Measurements from ENCODE around the gene CACNB1.

Gene CACNB1

DNA sequence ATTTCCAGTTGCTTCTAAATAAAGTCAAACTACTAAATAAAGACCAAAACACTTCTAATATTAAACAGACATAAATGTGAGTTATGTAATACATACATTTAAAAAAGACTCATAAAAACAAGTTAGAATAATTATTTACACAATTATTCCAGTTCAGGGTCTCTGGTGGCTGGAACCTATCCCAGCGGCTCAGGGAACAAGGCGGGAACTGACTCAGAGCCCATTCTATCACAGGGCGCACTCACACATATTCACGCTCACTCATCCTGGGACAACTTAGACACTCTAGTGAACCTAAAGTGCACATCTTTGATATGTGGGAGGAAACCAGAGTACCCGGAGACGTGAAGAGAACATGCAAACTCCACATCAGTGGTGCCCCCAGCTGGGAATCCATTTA is 71.0 kb downstream of the CACNB1 start:
- Histone ChIP-seq H3K4me1 (ENCODE audit: low read length) (no peaks in the 10 kb centered on the region), H3K9me3 (replicated peaks; ENCODE audit: insufficient read depth, low read length) (no peaks in the 10 kb centered on the region), H2AFZ (ENCODE audit: low read length) (no peak overlapping the region), H3K27me3 (replicated peaks; ENCODE audit: insufficient read depth, low read length) (no peaks in the 10 kb centered on the region), H4K20me1 (ENCODE audit: insufficient read depth, low read length) (no peaks in the 10 kb centered on the region), H3K9ac (ENCODE audit: low read length) (no peak overlapping the region), H3K36me3 (replicated peaks; ENCODE audit: insufficient read depth, low read length) (no peaks in the 10 kb centered on the region), H3K27ac (ENCODE audit: low read length) (no peak overlapping the region), H3K4me2 (ENCODE audit: low read depth, low read length) (no peak overlapping the region), H3K79me2 (ENCODE audit: low read length) (no peaks in the 10 kb centered on the region), H3K4me3 (ENCODE audit: low read length) (no peak overlapping the region), H3K9me2 (replicated peaks; ENCODE audit: insufficient read depth, low read length) (no peaks in the 10 kb centered on the region), H3F3A (ENCODE audit: insufficient read depth, low read length) (no peaks in the 10 kb centered on the region)
- TF ChIP-seq, protein P1, sequence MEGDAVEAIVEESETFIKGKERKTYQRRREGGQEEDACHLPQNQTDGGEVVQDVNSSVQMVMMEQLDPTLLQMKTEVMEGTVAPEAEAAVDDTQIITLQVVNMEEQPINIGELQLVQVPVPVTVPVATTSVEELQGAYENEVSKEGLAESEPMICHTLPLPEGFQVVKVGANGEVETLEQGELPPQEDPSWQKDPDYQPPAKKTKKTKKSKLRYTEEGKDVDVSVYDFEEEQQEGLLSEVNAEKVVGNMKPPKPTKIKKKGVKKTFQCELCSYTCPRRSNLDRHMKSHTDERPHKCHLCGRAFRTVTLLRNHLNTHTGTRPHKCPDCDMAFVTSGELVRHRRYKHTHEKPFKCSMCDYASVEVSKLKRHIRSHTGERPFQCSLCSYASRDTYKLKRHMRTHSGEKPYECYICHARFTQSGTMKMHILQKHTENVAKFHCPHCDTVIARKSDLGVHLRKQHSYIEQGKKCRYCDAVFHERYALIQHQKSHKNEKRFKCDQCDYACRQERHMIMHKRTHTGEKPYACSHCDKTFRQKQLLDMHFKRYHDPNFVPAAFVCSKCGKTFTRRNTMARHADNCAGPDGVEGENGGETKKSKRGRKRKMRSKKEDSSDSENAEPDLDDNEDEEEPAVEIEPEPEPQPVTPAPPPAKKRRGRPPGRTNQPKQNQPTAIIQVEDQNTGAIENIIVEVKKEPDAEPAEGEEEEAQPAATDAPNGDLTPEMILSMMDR (IDR thresholded peaks at IDR 0.05; ENCODE audit: low read length) = no peak
- TF ChIP-seq EZH2 (optimal IDR thresholded peaks at IDR 0.05; ENCODE audit: low read depth, low read length) = no peak
- TF ChIP-seq EZH2phosphoT487 (IDR thresholded peaks at IDR 0.05; ENCODE audit: low read length) = no peak
- no peak for DNase-seq

DNA sequence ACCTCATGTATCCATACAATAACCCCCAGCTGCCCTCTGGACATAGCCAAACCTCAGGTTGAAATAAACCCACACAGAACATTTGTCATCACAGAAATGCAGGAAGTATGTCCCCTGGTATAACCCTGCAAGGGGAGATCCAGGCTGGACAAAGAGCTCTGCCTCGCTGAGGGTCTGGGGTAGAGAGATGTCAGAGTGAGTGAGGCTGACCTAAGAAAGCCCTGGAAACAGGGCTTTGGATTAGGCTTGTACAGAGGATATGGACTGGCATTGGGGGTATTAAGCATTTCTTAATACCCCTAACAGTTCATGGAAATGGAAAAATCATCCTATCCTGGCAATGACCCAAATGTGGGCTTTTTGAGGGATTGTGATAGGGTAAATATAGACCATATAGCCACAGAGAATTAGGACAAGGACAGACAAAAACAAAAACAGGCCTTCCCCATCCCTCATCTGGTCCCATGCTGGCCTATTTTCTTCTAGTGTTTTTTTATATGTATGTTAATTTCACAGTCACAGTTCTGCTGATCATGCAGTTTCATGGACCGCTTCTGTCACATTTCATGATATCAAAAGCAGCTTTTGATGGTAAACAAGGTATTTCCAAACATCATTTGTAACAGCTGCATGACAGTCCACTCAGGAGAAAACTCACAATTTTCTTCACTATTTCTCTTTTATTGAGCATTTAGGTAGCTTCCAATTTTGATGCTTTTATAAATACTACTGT is 72.2 kb downstream of the CACNB1 start:
- TF ChIP-seq, protein P1 (IDR thresholded peaks at IDR 0.05; ENCODE audit: low read length) = no peak
- H3K27ac ChIP-seq (ENCODE audit: low read length) = no peak overlapping the region
- H3K27me3 ChIP-seq (replicated peaks; ENCODE audit: insufficient read depth, low read length) = no peaks in the 10 kb centered on the region
- no peak for DNase-seq
- no peaks in the 10 kb centered on the region for H3K79me2 ChIP-seq (ENCODE audit: low read length)
- H3K4me1 ChIP-seq (ENCODE audit: low read length) = no peaks in the 10 kb centered on the region
- H3K9me3 ChIP-seq (replicated peaks; ENCODE audit: insufficient read depth, low read length) = no peaks in the 10 kb centered on the region
- no peak overlapping the region for H3K4me3 ChIP-seq (ENCODE audit: low read length)
- no peaks in the 10 kb centered on the region for H4K20me1 ChIP-seq (ENCODE audit: insufficient read depth, low read length)
- H2AFZ ChIP-seq (ENCODE audit: low read length) = no peak overlapping the region
- H3F3A ChIP-seq (ENCODE audit: insufficient read depth, low read length) = no peaks in the 10 kb centered on the region
- no peak overlapping the region for H3K4me2 ChIP-seq (ENCODE audit: low read depth, low read length)
- H3K9me2 ChIP-seq (replicated peaks; ENCODE audit: insufficient read depth, low read length) = no peaks in the 10 kb centered on the region
- H3K36me3 ChIP-seq (replicated peaks; ENCODE audit: insufficient read depth, low read length) = no peaks in the 10 kb centered on the region
- H3K9ac ChIP-seq (ENCODE audit: low read length) = no peak overlapping the region

DNA sequence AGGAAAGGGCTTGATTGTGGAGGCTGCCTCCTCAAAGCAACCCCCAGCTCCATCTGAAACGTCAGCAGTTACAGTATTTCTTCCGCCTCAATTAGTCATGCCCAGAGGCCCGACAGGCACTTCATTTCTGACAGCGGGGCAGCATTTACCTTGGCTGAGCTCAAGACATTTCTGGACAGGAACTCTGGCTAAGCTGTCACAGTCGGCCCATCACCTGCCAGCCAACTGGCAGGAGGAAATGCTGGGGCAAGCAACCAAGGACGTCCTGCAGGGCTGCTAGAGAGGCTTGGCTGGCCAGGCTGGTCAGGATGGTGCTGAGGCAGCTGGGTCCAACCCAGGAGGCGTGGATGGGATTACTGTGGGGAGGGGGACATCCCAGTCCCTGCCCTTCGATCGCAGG is 73.8 kb downstream of the CACNB1 start:
- no peak overlapping the region for H3K4me2 ChIP-seq (ENCODE audit: low read depth, low read length)
- no peak overlapping the region for H2AFZ ChIP-seq (ENCODE audit: low read length)
- no peaks in the 10 kb centered on the region for H3K36me3 ChIP-seq (replicated peaks; ENCODE audit: insufficient read depth, low read length)
- no peaks in the 10 kb centered on the region for H3K79me2 ChIP-seq (ENCODE audit: low read length)
- TF ChIP-seq EZH2phosphoT487 (IDR thresholded peaks at IDR 0.05; ENCODE audit: low read length) = no peak
- no peak for TF ChIP-seq EZH2 (optimal IDR thresholded peaks at IDR 0.05; ENCODE audit: low read depth, low read length)
- TF ChIP-seq, protein P1 (IDR thresholded peaks at IDR 0.05; ENCODE audit: low read length) = no peak
- H3K9me2 ChIP-seq (replicated peaks; ENCODE audit: insufficient read depth, low read length) = no peaks in the 10 kb centered on the region
- no peak overlapping the region for H3K9ac ChIP-seq (ENCODE audit: low read length)
- H3K4me3 ChIP-seq (ENCODE audit: low read length) = no peak overlapping the region
- H3K27ac ChIP-seq (ENCODE audit: low read length) = no peak overlapping the region
- H3K4me1 ChIP-seq (ENCODE audit: low read length) = peaks cover 8% of the 10 kb centered on the region
- no peaks in the 10 kb centered on the region for H4K20me1 ChIP-seq (ENCODE audit: insufficient read depth, low read length)
- DNase-seq = no peak
- no peaks in the 10 kb centered on the region for H3K9me3 ChIP-seq (replicated peaks; ENCODE audit: insufficient read depth, low read length)
- H3F3A ChIP-seq (ENCODE audit: insufficient read depth, low read length) = peaks cover 5% of the 10 kb centered on the region; the same call in 1 of the 2 replicates
- H3K27me3 ChIP-seq (replicated peaks; ENCODE audit: insufficient read depth, low read length) = no peaks in the 10 kb centered on the region
